ENCODE data around the gene TEKT1. TPM values are rescaled to one million over a fixed set of nuclear protein-coding genes. Genes with fewer than 3 reads are reported as not detected.
"Not testable (repeated sequence)": the region's sequence is repeated elsewhere in the genome, so short reads cannot be mapped to it uniquely, and the experiment has no call there.

Gene TEKT1
- not detected for total RNA-seq

GRCh38 chr17:6831661-6832263 lies at the start of gene TEKT1:
TSS of gene TEKT1 (minus strand) at chr17:6831729. CDS start at chr17:6830376, 1,353 bp downstream.
- Histone ChIP-seq H3K36me3 (replicated peaks in 1 of 2; ENCODE audit: insufficient read depth in 1 of 2, low read depth in 2 of 2) (no peaks in the 10 kb centered on the region), H3K9me3 (no peaks in the 10 kb centered on the region), H3K4me1 (peaks cover 9% of the 10 kb centered on the region), H3K4me3 (no peak within 1 kb of the TSS), H3K27ac (no peak within 1 kb of the TSS), H3K27me3 (peaks cover 0 to 14% of the 10 kb centered on the region in 2 donors)
- peak; percentile 93 for ATAC-seq
- DNase-seq: peak; percentile 82 to 90 (median 84)
- TF ChIP-seq POLR2A (IDR thresholded peaks at IDR 0.05): no peak
- TF ChIP-seq, protein P1, sequence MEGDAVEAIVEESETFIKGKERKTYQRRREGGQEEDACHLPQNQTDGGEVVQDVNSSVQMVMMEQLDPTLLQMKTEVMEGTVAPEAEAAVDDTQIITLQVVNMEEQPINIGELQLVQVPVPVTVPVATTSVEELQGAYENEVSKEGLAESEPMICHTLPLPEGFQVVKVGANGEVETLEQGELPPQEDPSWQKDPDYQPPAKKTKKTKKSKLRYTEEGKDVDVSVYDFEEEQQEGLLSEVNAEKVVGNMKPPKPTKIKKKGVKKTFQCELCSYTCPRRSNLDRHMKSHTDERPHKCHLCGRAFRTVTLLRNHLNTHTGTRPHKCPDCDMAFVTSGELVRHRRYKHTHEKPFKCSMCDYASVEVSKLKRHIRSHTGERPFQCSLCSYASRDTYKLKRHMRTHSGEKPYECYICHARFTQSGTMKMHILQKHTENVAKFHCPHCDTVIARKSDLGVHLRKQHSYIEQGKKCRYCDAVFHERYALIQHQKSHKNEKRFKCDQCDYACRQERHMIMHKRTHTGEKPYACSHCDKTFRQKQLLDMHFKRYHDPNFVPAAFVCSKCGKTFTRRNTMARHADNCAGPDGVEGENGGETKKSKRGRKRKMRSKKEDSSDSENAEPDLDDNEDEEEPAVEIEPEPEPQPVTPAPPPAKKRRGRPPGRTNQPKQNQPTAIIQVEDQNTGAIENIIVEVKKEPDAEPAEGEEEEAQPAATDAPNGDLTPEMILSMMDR (IDR thresholded peaks at IDR 0.05): no peak
- intact Hi-C loops (cut with DNase I): loop anchor here (10.0 kb wide), 1 partner anchor 167 kb away; no protein-coding TSS in a partner anchor
- 3 to 6% methylated on average over 24 to 35 of the region's 35 CpGs for WGBS, 2 donors

DNA sequence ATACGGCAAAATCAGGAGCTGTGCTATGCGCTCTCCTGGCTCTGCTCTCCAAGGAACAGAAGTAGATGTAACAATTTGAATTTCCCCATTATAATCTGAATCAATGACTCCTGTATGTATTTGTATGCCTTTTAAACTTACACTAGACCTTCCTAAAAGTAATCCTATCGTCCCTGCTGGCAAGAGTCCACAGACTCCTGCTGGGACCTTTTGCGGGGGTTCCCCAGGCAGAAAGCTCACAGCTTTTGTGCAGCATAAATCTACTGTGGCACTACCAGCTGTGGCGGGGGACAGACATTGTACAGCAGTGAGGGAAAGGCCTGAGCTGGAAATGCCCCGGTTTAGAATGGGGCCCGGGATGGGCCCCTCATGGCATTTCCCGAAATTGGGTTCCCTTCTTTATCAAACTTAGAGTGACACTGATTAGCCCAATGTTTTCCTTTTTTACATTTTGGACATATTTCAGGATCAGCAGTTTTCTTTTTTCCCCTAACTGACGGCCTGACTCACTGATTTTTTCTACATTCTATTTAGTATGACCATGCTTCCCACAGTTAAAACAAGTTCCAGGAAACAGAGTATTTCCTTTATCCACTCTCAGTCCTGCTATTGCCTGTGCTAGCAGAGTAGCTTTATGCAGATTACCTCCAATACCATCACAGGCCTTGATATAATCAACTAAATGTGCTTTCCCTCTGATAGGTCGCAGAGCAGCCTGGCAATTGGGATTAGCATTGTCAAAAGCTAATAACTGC lies 47.9 kb upstream of the TEKT1 start:
- DNase-seq; H3K36me3 ChIP-seq (replicated peaks in 1 of 2; ENCODE audit: insufficient read depth in 1 of 2, low read depth in 2 of 2); intact Hi-C loops (cut with DNase I); H3K4me3 ChIP-seq; H3K27ac ChIP-seq; ATAC-seq; H3K9me3 ChIP-seq; H3K27me3 ChIP-seq; H3K4me1 ChIP-seq: not testable (repeated sequence)
- 64 to 67% methylated on average over 10 of the region's 10 CpGs for WGBS, 2 donors

DNA sequence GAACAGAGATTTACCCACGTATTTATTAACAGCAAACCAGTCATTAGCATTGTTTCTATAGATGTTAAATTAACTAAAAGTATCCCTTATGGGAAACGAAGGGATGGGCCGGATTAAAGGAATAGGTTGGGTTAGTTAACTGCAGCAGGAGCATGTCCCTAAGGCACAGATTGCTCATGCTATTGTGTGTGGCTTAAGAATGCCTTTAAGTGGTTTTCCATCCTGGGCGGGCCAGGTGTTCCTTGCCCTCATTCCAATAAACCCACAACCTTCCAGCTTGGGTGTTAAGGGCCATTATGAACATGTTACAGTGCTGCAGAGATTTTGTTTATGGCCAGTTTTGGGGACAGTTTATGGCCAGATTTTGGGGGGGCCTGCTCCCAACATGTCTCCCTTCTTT lies 43.7 kb upstream of the TEKT1 start:
- intact Hi-C loops (cut with DNase I); H3K27me3 ChIP-seq; H3K9me3 ChIP-seq; ATAC-seq; DNase-seq; H3K27ac ChIP-seq; H3K36me3 ChIP-seq (replicated peaks in 1 of 2; ENCODE audit: insufficient read depth in 1 of 2, low read depth in 2 of 2); H3K4me3 ChIP-seq; H3K4me1 ChIP-seq: not testable (repeated sequence)
- 74 to 75% methylated on average over 4 of the region's 4 CpGs for WGBS, 2 donors

DNA sequence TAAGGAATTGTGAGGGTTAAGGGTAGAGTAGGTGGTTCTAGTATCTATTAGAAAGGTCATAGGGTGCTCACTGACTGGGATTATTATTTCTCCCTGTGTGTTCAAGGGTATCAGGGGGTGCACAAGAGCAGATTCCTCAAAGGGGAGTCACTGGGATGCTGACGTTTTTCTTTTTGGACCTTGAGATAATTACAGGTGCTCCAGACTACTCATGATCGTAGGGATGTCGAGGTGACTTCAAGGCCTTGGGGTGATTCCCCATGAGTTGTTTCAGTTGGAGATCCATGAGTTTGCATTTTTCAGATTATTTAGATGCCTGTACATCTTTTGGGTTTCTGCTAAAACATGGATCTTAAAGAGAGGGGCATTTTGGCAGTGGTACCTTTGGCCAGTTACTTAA lies 41.4 kb upstream of the TEKT1 start:
- Histone ChIP-seq H3K9me3 (no peaks in the 10 kb centered on the region), H3K4me3 (no peak overlapping the region), H3K4me1 (no peaks in the 10 kb centered on the region), H3K36me3 (replicated peaks in 1 of 2; ENCODE audit: insufficient read depth in 1 of 2, low read depth in 2 of 2) (no peaks in the 10 kb centered on the region), H3K27me3 (no peaks in the 10 kb centered on the region), H3K27ac (no peak overlapping the region)
- TF ChIP-seq, protein P1 (IDR thresholded peaks at IDR 0.05): no peak
- 65 to 77% methylated on average over 3 of the region's 3 CpGs for WGBS, 2 donors
- DNase-seq (no peak), ATAC-seq (no peak)
- intact Hi-C loops (cut with DNase I): no loop called here

- WGBS, 2 donors: 53 to 68% methylated on average over 1 of the region's 1 CpG
- intact Hi-C loops (cut with DNase I): no loop called here
These were observed 39.3 kb upstream of the TEKT1 start for GRCh38 chr17:6870841-6871240.

More at GRCh38 chr17:6870841-6871240, 39.3 kb upstream of the TEKT1 start:
- TF ChIP-seq, protein P1 (IDR thresholded peaks at IDR 0.05): no peak
- no peak for TF ChIP-seq POLR2A (IDR thresholded peaks at IDR 0.05)
- Histone ChIP-seq H3K4me3 (no peak overlapping the region), H3K9me3 (no peaks in the 10 kb centered on the region), H3K4me1 (no peaks in the 10 kb centered on the region), H3K27ac (no peak overlapping the region), H3K36me3 (replicated peaks in 1 of 2; ENCODE audit: insufficient read depth in 1 of 2, low read depth in 2 of 2) (no peaks in the 10 kb centered on the region), H3K27me3 (no peaks in the 10 kb centered on the region)
- DNase-seq (no peak), ATAC-seq (no peak)
